HCT116 (cell line): ENCODE data around the gene TMEM192. TPM values are rescaled to one million over a fixed set of nuclear protein-coding genes. Genes with fewer than 3 reads are reported as not detected.
"Not testable (repeated sequence)": the region's sequence is repeated elsewhere in the genome, so short reads cannot be mapped to it uniquely, and the experiment has no call there.

ENCODE experiments used
- ATAC-seq: fragments of 200-7000 bp; cut with Tn5 transposase; 2 replicates; pipeline ENCODE4 v1.9.1; 2020; ENCODE audit warnings: mild to moderate bottlenecking, moderate library complexity
- BruUV-seq: library from RNA; stranded (reverse); fragments of 400-500 nt; replicated peaks from 2 replicates; lab custom pipeline; 2021; lab: Mats Ljungman, UMichigan
- CTCF ChIA-PET: fragments of 300-600 bp; sonication (Branson Sonifier 250); formaldehyde crosslinking; loops from one replicate; lab custom pipeline; 2021; ENCODE audit warnings: antibody characterized with exemption; lab: Charles Lee
- POLR2A ChIA-PET: fragments of 300-600, 350-600 bp; sonication (Branson Sonifier 250); formaldehyde crosslinking; loops from one replicate; lab custom pipeline; 2021; ENCODE audit warnings: antibody characterized with exemption; lab: Charles Lee
- RAD21 ChIA-PET, 2 experiments: fragments of 300-600 bp; sonication (Branson Sonifier 250); formaldehyde crosslinking; loops; one replicate each; lab custom pipeline; 2023; ENCODE audit warnings: low total read pairs in 2 of 2; ENCODE audit not compliant: uncharacterized antibody in 2 of 2, unreplicated experiment in 2 of 2, low non-redundant PET in 1 of 2; lab: Charles Lee
- DNase-seq: peaks from one replicate; pipeline ENCODE4 v3.0.0-alpha.2; 2010; ENCODE audit warnings: low read depth, low spot score
- H2AFZ ChIP-seq: fragments of 200-600 bp; shearing (Covaris generic), sonication (generic); 2 replicates; pipeline ENCODE4 v1.6.1; 2017; ENCODE audit warnings: low read depth, mixed run types, mixed read lengths, antibody characterized with exemption, low read length; ENCODE audit not compliant: poor library complexity, severe bottlenecking
- H3K27ac ChIP-seq: 2 replicates; pipeline ENCODE4 v1.5.1; 2012; ENCODE audit warnings: low read depth, low read length
- H3K27me3 ChIP-seq: fragments of 200-600 bp; sonication (generic); 2 replicates; pipeline ENCODE4 v1.6.1; 2016; ENCODE audit warnings: mixed run types, low read length, mixed read lengths; ENCODE audit not compliant: insufficient read depth
- H3K36me3 ChIP-seq, 2 experiments: fragments of 200-500 bp in 1 of 2; fragments of 200-600 bp in 1 of 2; sonication (Bioruptor generic) in 1 of 2; sonication (generic) in 1 of 2; 2 replicates each; pipeline versions ENCODE4 v1.5.1 to v1.6.1; 2014 to 2016; ENCODE audit warnings: low read length in 2 of 2, inconsistent platforms in 1 of 2, mixed read lengths in 1 of 2, mixed run types in 1 of 2; ENCODE audit not compliant: insufficient read depth in 2 of 2, control insufficient read depth in 1 of 2
- H3K4me1 ChIP-seq, 2 experiments: fragments of 200-600 bp in 1 of 2; sonication (generic) in 1 of 2; 2 replicates each; pipeline versions ENCODE4 v1.5.1 to v1.6.1; 2012 to 2017; ENCODE audit warnings: low read length in 2 of 2, inconsistent platforms in 1 of 2, mild to moderate bottlenecking in 1 of 2, mixed read lengths in 1 of 2, mixed run types in 1 of 2, moderate library complexity in 1 of 2; ENCODE audit not compliant: insufficient read depth in 2 of 2, control insufficient read depth in 1 of 2
- H3K4me2 ChIP-seq: fragments of 200-600 bp; sonication (generic); 2 replicates; pipeline ENCODE4 v1.6.1; 2017; ENCODE audit warnings: mixed run types, low read length, mixed read lengths
- H3K4me3 ChIP-seq, 2 experiments: fragments of 200-600 bp in 1 of 2; sonication (generic) in 1 of 2; replicated peaks in 1 of 2; 2 replicates each; pipeline ENCODE4 v1.5.1; 2011 to 2016; ENCODE audit warnings: low read length in 2 of 2, control low read depth in 1 of 2, low read depth in 1 of 2, mild to moderate bottlenecking in 1 of 2, mixed read lengths in 1 of 2, mixed run types in 1 of 2
- H3K79me2 ChIP-seq: fragments of 200-600 bp; sonication (generic); 2 replicates; pipeline ENCODE4 v1.6.1; 2017; ENCODE audit warnings: mild to moderate bottlenecking, mixed run types, low read length, moderate library complexity, mixed read lengths; ENCODE audit not compliant: insufficient read depth
- H3K9ac ChIP-seq: fragments of 200-600 bp; sonication (generic); 2 replicates; pipeline ENCODE4 v1.6.1; 2016; ENCODE audit warnings: low read length, mixed read lengths
- H3K9me2 ChIP-seq: fragments of 200-600 bp; sonication (generic), shearing (Covaris generic); 2 replicates; pipeline ENCODE4 v1.6.1; 2017; ENCODE audit warnings: mixed run types, mild to moderate bottlenecking, moderate library complexity; ENCODE audit not compliant: insufficient read depth
- H3K9me3 ChIP-seq, 2 experiments: fragments of 200-500 bp in 1 of 2; fragments of 200-600 bp in 1 of 2; sonication (Bioruptor generic) in 1 of 2; sonication (generic) in 1 of 2; 2 replicates each; pipeline ENCODE4 v1.6.1; 2014 to 2017; ENCODE audit warnings: low read length in 2 of 2, mixed read lengths in 2 of 2, inconsistent platforms in 1 of 2, low read depth in 1 of 2, mild to moderate bottlenecking in 1 of 2, mixed run types in 1 of 2, moderate library complexity in 1 of 2; ENCODE audit not compliant: control insufficient read depth in 1 of 2, insufficient read depth in 1 of 2
- H4K20me1 ChIP-seq: fragments of 200-600 bp; sonication (generic), shearing (Covaris generic); 2 replicates; pipeline ENCODE4 v1.6.1; 2017; ENCODE audit warnings: mixed run types, mild to moderate bottlenecking, moderate library complexity; ENCODE audit not compliant: insufficient read depth
- CBX3 ChIP-seq: IDR thresholded peaks from 2 replicates; pipeline ENCODE4 v1.6.1; 2012; ENCODE audit warnings: low read depth
- intact Hi-C: fragments of 100-400 bp; cut with micrococcal nuclease; formaldehyde crosslinking; loops from 2 replicates; pipeline ENCODE4 v1.10.0; 2022
- total RNA-seq: library from RNA; stranded (reverse); gene quantifications from one replicate; pipeline ENCODE4 v1.2.1, GENCODE V29; 2021; ENCODE audit not compliant: unreplicated experiment
- TF ChIP-seq, protein P1 (sequence below): IDR thresholded peaks from 2 replicates; pipeline ENCODE4 v1.6.1; 2012; ENCODE audit warnings: low read depth

The TMEM192 gene
- total RNA-seq, 1 experiment from 2014 or later = 13.1 TPM

DNA sequence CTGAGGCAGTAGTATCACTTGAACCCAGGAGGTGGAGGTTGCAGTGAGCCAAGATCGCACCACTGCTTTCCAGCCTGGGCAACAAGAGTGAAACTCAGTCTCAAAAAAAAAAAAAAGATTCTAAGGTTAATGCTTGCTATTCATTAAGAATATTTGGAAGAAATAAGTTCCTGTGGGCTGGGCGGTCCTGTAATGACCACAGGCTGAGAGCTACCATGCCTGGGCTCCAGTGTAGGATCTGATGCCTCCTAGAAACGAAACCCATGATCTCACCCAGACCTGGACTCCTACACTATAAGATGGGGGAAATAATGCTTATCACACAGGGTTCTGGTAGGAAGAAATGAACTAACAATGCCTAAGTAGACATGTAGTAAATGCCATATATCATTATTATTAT is 17.8 kb downstream of the TMEM192 start:
- Histone ChIP-seq H3K9ac (no peak overlapping the region), H2AFZ (no peak overlapping the region), H3K9me3 (no peaks in the 10 kb centered on the region), H3K9me2 (no peaks in the 10 kb centered on the region), H3K79me2 (no peaks in the 10 kb centered on the region), H4K20me1 (no peaks in the 10 kb centered on the region), H3K4me1 (no peaks in the 10 kb centered on the region), H3K36me3 (peaks cover 0 to 2% of the 10 kb centered on the region in 2 experiments; a peak in 2 of 4 replicates), H3K4me3 (no peak overlapping the region), H3K27me3 (no peaks in the 10 kb centered on the region), H3K27ac (no peak overlapping the region), H3K4me2 (no peak overlapping the region)
- no peak for DNase-seq
- no peak for ATAC-seq
- RAD21 ChIA-PET = no interaction called here
- no peak for TF ChIP-seq CBX3
- TF ChIP-seq, protein P1, sequence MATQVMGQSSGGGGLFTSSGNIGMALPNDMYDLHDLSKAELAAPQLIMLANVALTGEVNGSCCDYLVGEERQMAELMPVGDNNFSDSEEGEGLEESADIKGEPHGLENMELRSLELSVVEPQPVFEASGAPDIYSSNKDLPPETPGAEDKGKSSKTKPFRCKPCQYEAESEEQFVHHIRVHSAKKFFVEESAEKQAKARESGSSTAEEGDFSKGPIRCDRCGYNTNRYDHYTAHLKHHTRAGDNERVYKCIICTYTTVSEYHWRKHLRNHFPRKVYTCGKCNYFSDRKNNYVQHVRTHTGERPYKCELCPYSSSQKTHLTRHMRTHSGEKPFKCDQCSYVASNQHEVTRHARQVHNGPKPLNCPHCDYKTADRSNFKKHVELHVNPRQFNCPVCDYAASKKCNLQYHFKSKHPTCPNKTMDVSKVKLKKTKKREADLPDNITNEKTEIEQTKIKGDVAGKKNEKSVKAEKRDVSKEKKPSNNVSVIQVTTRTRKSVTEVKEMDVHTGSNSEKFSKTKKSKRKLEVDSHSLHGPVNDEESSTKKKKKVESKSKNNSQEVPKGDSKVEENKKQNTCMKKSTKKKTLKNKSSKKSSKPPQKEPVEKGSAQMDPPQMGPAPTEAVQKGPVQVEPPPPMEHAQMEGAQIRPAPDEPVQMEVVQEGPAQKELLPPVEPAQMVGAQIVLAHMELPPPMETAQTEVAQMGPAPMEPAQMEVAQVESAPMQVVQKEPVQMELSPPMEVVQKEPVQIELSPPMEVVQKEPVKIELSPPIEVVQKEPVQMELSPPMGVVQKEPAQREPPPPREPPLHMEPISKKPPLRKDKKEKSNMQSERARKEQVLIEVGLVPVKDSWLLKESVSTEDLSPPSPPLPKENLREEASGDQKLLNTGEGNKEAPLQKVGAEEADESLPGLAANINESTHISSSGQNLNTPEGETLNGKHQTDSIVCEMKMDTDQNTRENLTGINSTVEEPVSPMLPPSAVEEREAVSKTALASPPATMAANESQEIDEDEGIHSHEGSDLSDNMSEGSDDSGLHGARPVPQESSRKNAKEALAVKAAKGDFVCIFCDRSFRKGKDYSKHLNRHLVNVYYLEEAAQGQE = no peak
- no TSS peak for BruUV-seq
- intact Hi-C loops = loop anchor here (10.0 kb wide), 1 partner anchor 160 kb away; no protein-coding TSS in a partner anchor
- CTCF ChIA-PET = no interaction called here
- POLR2A ChIA-PET = no interaction called here

DNA sequence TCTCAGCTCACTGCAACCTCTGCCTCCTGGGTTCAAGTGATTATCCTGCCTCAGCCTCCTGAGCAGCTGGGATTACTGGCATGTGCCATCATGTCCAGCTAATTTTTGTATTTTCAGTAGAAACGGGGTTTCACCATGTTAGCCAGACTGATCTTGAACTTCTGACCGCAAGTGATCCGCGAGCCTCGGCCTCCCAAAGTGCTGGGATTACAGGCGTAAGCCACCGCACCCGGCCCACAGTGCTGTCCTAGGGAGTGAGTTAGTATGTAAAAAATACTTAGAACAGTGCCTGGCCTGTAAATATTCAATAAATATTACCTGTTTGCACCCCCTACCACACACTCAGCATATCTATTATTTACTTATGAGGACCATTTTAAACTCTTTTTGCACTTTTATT is 20.5 kb downstream of the TMEM192 start:
- H3K36me3 ChIP-seq, BruUV-seq, H4K20me1 ChIP-seq, H3K27me3 ChIP-seq, H3K4me2 ChIP-seq, H3K9ac ChIP-seq, H2AFZ ChIP-seq, H3K79me2 ChIP-seq, H3K9me2 ChIP-seq, H3K9me3 ChIP-seq, DNase-seq, H3K27ac ChIP-seq, CTCF ChIA-PET, H3K4me1 ChIP-seq, H3K4me3 ChIP-seq, ATAC-seq: not testable (repeated sequence)
- RAD21 ChIA-PET = interaction anchor here in 1 of 2 experiments (0.5 kb wide), 1 partner anchor 121 kb away, joined by 3 read pairs; no protein-coding TSS in a partner anchor
- intact Hi-C loops = loop anchor here (10.0 kb wide), 1 partner anchor 157 kb away; no protein-coding TSS in a partner anchor
- POLR2A ChIA-PET = interaction anchor here (0.7 kb wide), 1 partner anchor 23 kb away, joined by 6 read pairs; no protein-coding TSS in a partner anchor
